SK-N-SH (cell line): Measurements from ENCODE around the gene NYAP2. TPM values are rescaled to one million over a fixed set of nuclear protein-coding genes. Genes with fewer than 3 reads are reported as not detected.
A peak's percentile ranks its signal among the peaks of the same experiment; 100 is the strongest.

Experiments used
- CTCF ChIA-PET: fragments of 300-600, 350-600 bp; formaldehyde crosslinking; extraction: SDS; loops from one replicate; lab custom pipeline; 2021; lab: Yijun Ruan, JAX
- POLR2A ChIA-PET: fragments of 350-600 bp; sonication (Branson Sonifier 250); formaldehyde crosslinking; extraction: SDS; loops from one replicate; lab custom pipeline; 2020; ENCODE audit warnings: antibody characterized with exemption, inconsistent platforms; lab: Yijun Ruan, JAX
- DNase-seq: peaks from one replicate; pipeline ENCODE4 v3.0.0; 2012
- H2AFZ ChIP-seq: fragments of 200-600 bp; sonication (generic); 2 replicates; pipeline ENCODE4 v1.8.1; 2016; ENCODE audit warnings: antibody characterized with exemption, mild to moderate bottlenecking, low read depth
- H3F3A ChIP-seq: fragments of 200-600 bp; sonication (generic); replicated peaks from 2 replicates; pipeline ENCODE3; 2016; ENCODE audit warnings: antibody characterized with exemption, mild to moderate bottlenecking; ENCODE audit not compliant: insufficient read depth
- H3K27ac ChIP-seq, 2 experiments: fragments of 200-500 bp in 1 of 2; fragments of 200-600 bp in 1 of 2; sonication (Bioruptor generic) in 1 of 2; sonication (generic), shearing (Covaris generic) in 1 of 2; 2 replicates each; pipeline versions ENCODE4 v1.5.1 to v1.6.1; 2014 to 2016; ENCODE audit warnings: low read depth in 2 of 2, inconsistent platforms in 1 of 2, low read length in 1 of 2, mild to moderate bottlenecking in 1 of 2, mixed read lengths in 1 of 2
- H3K27me3 ChIP-seq: fragments of 200-600 bp; sonication (generic), shearing (Covaris generic); 2 replicates; pipeline ENCODE4 v1.6.1; 2016; ENCODE audit warnings: mixed run types; ENCODE audit not compliant: insufficient read depth
- H3K36me3 ChIP-seq, 2 experiments: fragments of 200-500 bp in 1 of 2; fragments of 200-600 bp in 1 of 2; sonication (Bioruptor generic) in 1 of 2; sonication (generic) in 1 of 2; replicated peaks in 1 of 2; 2 replicates each; pipeline versions ENCODE3 to v1.5.1; 2014 to 2016; ENCODE audit warnings: low read length in 1 of 2, mild to moderate bottlenecking in 1 of 2; ENCODE audit not compliant: insufficient read depth in 2 of 2, control insufficient read depth in 1 of 2
- H3K4me1 ChIP-seq, 2 experiments: fragments of 200-500 bp in 1 of 2; fragments of 200-600 bp in 1 of 2; sonication (Bioruptor generic) in 1 of 2; sonication (generic), shearing (Covaris generic) in 1 of 2; 2 replicates each; pipeline versions ENCODE4 v1.5.1 to v1.6.1; 2014 to 2016; ENCODE audit warnings: low read depth in 1 of 2, low read length in 1 of 2, mixed run types in 1 of 2; ENCODE audit not compliant: insufficient read depth in 2 of 2, control insufficient read depth in 1 of 2
- H3K4me2 ChIP-seq: fragments of 200-600 bp; sonication (generic), shearing (Covaris generic); 2 replicates; pipeline ENCODE4 v1.6.1; 2017; ENCODE audit warnings: mixed run types
- H3K4me3 ChIP-seq, 2 experiments: fragments of 200-500 bp in 1 of 2; fragments of 200-600 bp in 1 of 2; sonication (Bioruptor generic) in 1 of 2; sonication (generic), shearing (Covaris generic) in 1 of 2; 2 replicates each; pipeline versions ENCODE4 v1.5.1 to v1.8.1; 2014 to 2016; ENCODE audit warnings: low read depth in 2 of 2, inconsistent platforms in 1 of 2, low read length in 1 of 2, mild to moderate bottlenecking in 1 of 2, mixed read lengths in 1 of 2, moderate library complexity in 1 of 2
- H3K79me2 ChIP-seq: fragments of 200-600 bp; sonication (generic); 2 replicates; pipeline ENCODE4 v1.8.1; 2017; ENCODE audit warnings: mild to moderate bottlenecking; ENCODE audit not compliant: insufficient read depth
- H3K9ac ChIP-seq: fragments of 200-600 bp; sonication (generic); 2 replicates; pipeline ENCODE4 v1.6.1; 2017; ENCODE audit warnings: mixed run types
- H3K9me2 ChIP-seq: fragments of 200-600 bp; sonication (generic); 2 replicates; pipeline ENCODE4 v1.6.1; 2017; ENCODE audit warnings: mixed run types
- H3K9me3 ChIP-seq: fragments of 200-600 bp; sonication (generic); 2 replicates; pipeline ENCODE4 v1.6.1; 2017; ENCODE audit warnings: mixed run types, mild to moderate bottlenecking, moderate library complexity
- H4K20me1 ChIP-seq: fragments of 200-600 bp; sonication (generic); 2 replicates; pipeline ENCODE4 v1.6.1; 2017; ENCODE audit warnings: mild to moderate bottlenecking, mixed run types; ENCODE audit not compliant: insufficient read depth
- ELF1 ChIP-seq: IDR thresholded peaks from 2 replicates; pipeline ENCODE4 v1.4.0; 2012
- EP300 ChIP-seq, 2 experiments: IDR thresholded peaks; 2 replicates each; pipeline versions ENCODE4 v1.4.0 to v1.6.1; 2012; ENCODE audit warnings: borderline replicate concordance in 1 of 2, low read depth in 1 of 2, low read length in 1 of 2
- FOXM1 ChIP-seq: IDR thresholded peaks from 2 replicates; pipeline ENCODE4 v1.4.0; 2012; ENCODE audit warnings: low read depth, mild to moderate bottlenecking
- GABPA ChIP-seq: IDR thresholded peaks from 2 replicates; pipeline ENCODE4 v1.4.0; 2012; ENCODE audit warnings: low read depth, mild to moderate bottlenecking
- MEF2A ChIP-seq: IDR thresholded peaks from 2 replicates; pipeline ENCODE4 v1.4.0; 2012; ENCODE audit warnings: low read depth, borderline replicate concordance
- MXI1 ChIP-seq: IDR thresholded peaks from 2 replicates; pipeline ENCODE4 v1.6.1; 2012; ENCODE audit warnings: mild to moderate bottlenecking, low read depth, low read length, improper control_type of control experiment
- RAD21 ChIP-seq: IDR thresholded peaks from 2 replicates; pipeline ENCODE4 v1.6.1; 2012; ENCODE audit warnings: mild to moderate bottlenecking, low read length
- RCOR1 ChIP-seq: fragments of 150-350 bp; IDR thresholded peaks from 2 replicates; pipeline ENCODE4 v1.6.1; 2017; ENCODE audit warnings: antibody characterized with exemption, low read length
- RXRA ChIP-seq: IDR thresholded peaks from 2 replicates; pipeline ENCODE4 v1.4.0; 2012; ENCODE audit warnings: low read depth, mild to moderate bottlenecking, borderline replicate concordance
- TAF1 ChIP-seq: IDR thresholded peaks from 2 replicates; pipeline ENCODE4 v1.6.1; 2012; ENCODE audit warnings: low read depth, mild to moderate bottlenecking, low read length, moderate library complexity, borderline replicate concordance
- TEAD4 ChIP-seq: IDR thresholded peaks from 2 replicates; pipeline ENCODE4 v1.4.0; 2012; ENCODE audit warnings: mild to moderate bottlenecking, borderline replicate concordance; ENCODE audit not compliant: insufficient read depth
- USF1 ChIP-seq: IDR thresholded peaks from 2 replicates; pipeline ENCODE4 v1.4.0; 2012; ENCODE audit warnings: low read depth, borderline replicate concordance
- YY1 ChIP-seq: IDR thresholded peaks from 2 replicates; pipeline ENCODE4 v1.4.0; 2012; ENCODE audit warnings: low read depth, mild to moderate bottlenecking
- WGBS: methylation state at CpG from one replicate; pipeline ENCODE4 v1.1.6; 2017; ENCODE audit warnings: low lambda C conversion rate; 5-methylcytosine and 5-hydroxymethylcytosine counted together
- polyA plus RNA-seq, 3 experiments: library from polyadenylated mRNA; depleted of rRNA; stranded (reverse); fragments of >200 nt; gene quantifications; 2 replicates each; pipeline ENCODE4 v1.2.3, GENCODE V29; 2012

Gene NYAP2
- polyA plus RNA-seq, 1 of the 3 experiments (the other 2 are of a cell fraction): not detected

- TF ChIP-seq RAD21: peak; percentile 44
- TF ChIP-seq EP300 (IDR thresholded peaks at IDR 0.05; ENCODE audit: borderline replicate concordance in 1 of 2, low read depth in 1 of 2, low read length in 1 of 2): no peak
- TF ChIP-seq FOXM1: no peak
- TF ChIP-seq MEF2A: no peak
- no peak for TF ChIP-seq GABPA
- TF ChIP-seq, all 33 proteins: peak for 1
- Histone ChIP-seq H3K36me3 (no peaks in the 10 kb centered on the region), H3K27ac (no peak overlapping the region), H3K9ac (no peak overlapping the region), H3K9me2 (no peaks in the 10 kb centered on the region), H3K27me3 (no peaks in the 10 kb centered on the region), H2AFZ (no peak overlapping the region), H3K9me3 (no peaks in the 10 kb centered on the region), H3K4me1 (no peaks in the 10 kb centered on the region), H3K79me2 (no peaks in the 10 kb centered on the region), H4K20me1 (no peaks in the 10 kb centered on the region), H3K4me2 (no peak overlapping the region), H3K4me3 (no peak overlapping the region), H3F3A (no peaks in the 10 kb centered on the region)
- ChIA-PET CTCF (interaction anchor here (0.7 to 1.4 kb wide), 3 partner anchors 16 to 373 kb away, joined by 3 to 6 read pairs (median 3); no protein-coding TSS in a partner anchor), POLR2A (no interaction called here)
- no peak for DNase-seq
- WGBS: 69% methylated on average over 4 of the region's 4 CpGs
Measured at GRCh38 chr2:225495706-225496105, 96.2 kb downstream of the NYAP2 start.

- no peak for TF ChIP-seq USF1
- Histone ChIP-seq H3K4me2 (no peak overlapping the region), H3K36me3 (no peaks in the 10 kb centered on the region), H2AFZ (no peak overlapping the region), H3K4me3 (no peak overlapping the region), H3K27ac (no peak overlapping the region), H3F3A (no peaks in the 10 kb centered on the region), H3K27me3 (no peaks in the 10 kb centered on the region), H3K9me2 (no peaks in the 10 kb centered on the region), H3K79me2 (no peaks in the 10 kb centered on the region), H4K20me1 (no peaks in the 10 kb centered on the region), H3K9ac (no peak overlapping the region), H3K9me3 (no peaks in the 10 kb centered on the region), H3K4me1 (no peaks in the 10 kb centered on the region)
- ChIA-PET POLR2A (no interaction called here), CTCF (interaction anchor here (0.7 to 1.7 kb wide), 4 partner anchors 8 to 374 kb away, joined by 3 to 6 read pairs (median 4); no protein-coding TSS in a partner anchor)
- no peak for DNase-seq
- 2% methylated on average over 1 of the region's 1 CpG for WGBS
Measured at GRCh38 chr2:225496568-225496967, 97.1 kb downstream of the NYAP2 start.

- Histone ChIP-seq H3K79me2 (no peaks in the 10 kb centered on the region), H3K4me3 (no peak overlapping the region), H3K27ac (no peak overlapping the region), H3K27me3 (no peaks in the 10 kb centered on the region), H3K4me2 (no peak overlapping the region), H2AFZ (no peak overlapping the region), H3K4me1 (no peaks in the 10 kb centered on the region), H3K9me3 (no peaks in the 10 kb centered on the region), H3K9ac (no peak overlapping the region), H3F3A (no peaks in the 10 kb centered on the region), H3K9me2 (no peaks in the 10 kb centered on the region), H4K20me1 (no peaks in the 10 kb centered on the region), H3K36me3 (no peaks in the 10 kb centered on the region)
- WGBS: 63% methylated on average over 3 of the region's 3 CpGs
- TF ChIP-seq YY1 (no peak), RCOR1 (no peak), TEAD4 (no peak), MXI1 (no peak), ELF1 (no peak), TAF1 (no peak), RXRA (no peak)
- no peak for DNase-seq
- CTCF ChIA-PET: interaction anchor here (0.9 to 1.7 kb wide), 2 partner anchors 9 to 216 kb away, joined by 3 to 4 read pairs; no protein-coding TSS in a partner anchor
- POLR2A ChIA-PET: no interaction called here
Measured at GRCh38 chr2:225497166-225497565, 97.7 kb downstream of the NYAP2 start.
